ENCODE data around the gene ERICH3.

The ERICH3 gene

GRCh38 chr1:74673351-74674111 is at the start of gene ERICH3:
Gene ERICH3 (minus strand): TSS chr1:74673792. CDS start chr1:74673519, 273 bp downstream.
- DNase-seq (ENCODE audit: low read depth, low spot score) = no peak

- DNase-seq (ENCODE audit: low read depth, low spot score) = no peak
Measured at GRCh38 chr1:74717626-74718025, 44.0 kb upstream of the ERICH3 start.

- DNase-seq (ENCODE audit: low read depth, low spot score) = no peak
Measured at GRCh38 chr1:74716822-74717221, 43.2 kb upstream of the ERICH3 start.

GRCh38 chr1:74715806-74716205 is 42.2 kb upstream of the ERICH3 start:
- DNase-seq (ENCODE audit: low read depth, low spot score) = no peak

GRCh38 chr1:74715236-74715502 is 41.6 kb upstream of the ERICH3 start:
- DNase-seq (ENCODE audit: low read depth, low spot score) = no peak

GRCh38 chr1:74714429-74715235 is 41.0 kb upstream of the ERICH3 start:
- DNase-seq (ENCODE audit: low read depth, low spot score) = no peak

- DNase-seq (ENCODE audit: low read depth, low spot score) = no peak
Measured at GRCh38 chr1:74713849-74714248, 40.3 kb upstream of the ERICH3 start.

GRCh38 chr1:74712881-74713280 is 39.3 kb upstream of the ERICH3 start:
- no peak for DNase-seq (ENCODE audit: low read depth, low spot score)

GRCh38 chr1:74703386-74704182 is 30.0 kb upstream of the ERICH3 start:
- DNase-seq (ENCODE audit: low read depth, low spot score) = no peak

GRCh38 chr1:74699331-74699730 is 25.7 kb upstream of the ERICH3 start:
- DNase-seq (ENCODE audit: low read depth, low spot score) = no peak

GRCh38 chr1:74697832-74698231 is 24.2 kb upstream of the ERICH3 start:
- no peak for DNase-seq (ENCODE audit: low read depth, low spot score)

GRCh38 chr1:74693473-74693872 is 19.9 kb upstream of the ERICH3 start:
- no peak for DNase-seq (ENCODE audit: low read depth, low spot score)

GRCh38 chr1:74690909-74691308 is 17.3 kb upstream of the ERICH3 start:
- DNase-seq (ENCODE audit: low read depth, low spot score) = no peak

GRCh38 chr1:74690364-74690696 is 16.7 kb upstream of the ERICH3 start:
- no peak for DNase-seq (ENCODE audit: low read depth, low spot score)

- DNase-seq (ENCODE audit: low read depth, low spot score) = no peak
Measured at GRCh38 chr1:74689621-74690363, 16.2 kb upstream of the ERICH3 start.

- no peak for DNase-seq (ENCODE audit: low read depth, low spot score)
Measured at GRCh38 chr1:74686928-74687327, 13.3 kb upstream of the ERICH3 start.

- no peak for DNase-seq (ENCODE audit: low read depth, low spot score)
Measured at GRCh38 chr1:74684301-74684700, 10.7 kb upstream of the ERICH3 start.

- no peak for DNase-seq (ENCODE audit: low read depth, low spot score)
Measured at GRCh38 chr1:74683656-74684055, 10.1 kb upstream of the ERICH3 start.

- DNase-seq (ENCODE audit: low read depth, low spot score) = no peak
Measured at GRCh38 chr1:74681851-74682250, 8.3 kb upstream of the ERICH3 start.

GRCh38 chr1:74681449-74681848 is 7.9 kb upstream of the ERICH3 start:
- no peak for DNase-seq (ENCODE audit: low read depth, low spot score)

- DNase-seq (ENCODE audit: low read depth, low spot score) = no peak
Measured at GRCh38 chr1:74681001-74681400, 7.4 kb upstream of the ERICH3 start.

GRCh38 chr1:74679811-74680210 is 6.2 kb upstream of the ERICH3 start:
- no peak for DNase-seq (ENCODE audit: low read depth, low spot score)
